Spinal cord (tissue), 10 donors: ENCODE data around the gene SH3PXD2B. TPM values are rescaled to one million over a fixed set of nuclear protein-coding genes. Genes with fewer than 3 reads are reported as not detected.
"Not testable (repeated sequence)": the region's sequence is repeated elsewhere in the genome, so short reads cannot be mapped to it uniquely, and the experiment has no call there.

Source experiments
- DNase-seq, 6 donors: peaks; one replicate each; pipeline versions ENCODE4 v3.0.0 to v3.0.0-alpha.2; 2013 to 2015; ENCODE audit warnings: low spot score in 6 of 6, low read depth in 4 of 6
- H3K27ac ChIP-seq: one replicate; pipeline ENCODE4 v1.5.1; 2013; ENCODE audit warnings: low read depth, low read length, control low read depth
- H3K27me3 ChIP-seq: one replicate; pipeline ENCODE4 v1.6.1; 2013; ENCODE audit warnings: low read length; ENCODE audit not compliant: control insufficient read depth, insufficient read depth
- H3K36me3 ChIP-seq: one replicate; pipeline ENCODE4 v1.6.1; 2013; ENCODE audit warnings: low read length; ENCODE audit not compliant: control insufficient read depth, insufficient read depth
- H3K4me1 ChIP-seq: one replicate; pipeline ENCODE4 v1.6.1; 2013; ENCODE audit warnings: low read length; ENCODE audit not compliant: control insufficient read depth, insufficient read depth
- H3K4me3 ChIP-seq: one replicate; pipeline ENCODE4 v1.5.1; 2013; ENCODE audit warnings: low read depth, low read length, control low read depth
- H3K9me3 ChIP-seq: one replicate; pipeline ENCODE4 v1.6.1; 2013; ENCODE audit warnings: low read length; ENCODE audit not compliant: control insufficient read depth, insufficient read depth
- WGBS: methylation state at CpG from one replicate; pipeline ENCODE4 v1.1.5; 2013; ENCODE audit warnings: missing lambda C conversion rate; ENCODE audit not compliant: insufficient coverage; 5-methylcytosine and 5-hydroxymethylcytosine counted together
- polyA plus RNA-seq, 2 donors: library from polyadenylated mRNA; unstranded; fragments of 120-200 nt; gene quantifications; one replicate each; pipeline ENCODE4 v1.2.1, GENCODE V29; 2013; ENCODE audit not compliant: insufficient read length in 2 of 2
- total RNA-seq, 2 donors: library from RNA; depleted of rRNA in 1 of 2; stranded (reverse); fragments of 120-200 nt in 1 of 2; fragments of >200 nt in 1 of 2; gene quantifications; one replicate each; pipeline versions ENCODE4 v1.2.3 to v1.2.4, GENCODE V29; 2013 to 2014
- donor health status: healthy.

Gene SH3PXD2B
- total and polyA plus RNA-seq, 4 donors = 18.3 to 64.8 (median 42.5) TPM

DNA sequence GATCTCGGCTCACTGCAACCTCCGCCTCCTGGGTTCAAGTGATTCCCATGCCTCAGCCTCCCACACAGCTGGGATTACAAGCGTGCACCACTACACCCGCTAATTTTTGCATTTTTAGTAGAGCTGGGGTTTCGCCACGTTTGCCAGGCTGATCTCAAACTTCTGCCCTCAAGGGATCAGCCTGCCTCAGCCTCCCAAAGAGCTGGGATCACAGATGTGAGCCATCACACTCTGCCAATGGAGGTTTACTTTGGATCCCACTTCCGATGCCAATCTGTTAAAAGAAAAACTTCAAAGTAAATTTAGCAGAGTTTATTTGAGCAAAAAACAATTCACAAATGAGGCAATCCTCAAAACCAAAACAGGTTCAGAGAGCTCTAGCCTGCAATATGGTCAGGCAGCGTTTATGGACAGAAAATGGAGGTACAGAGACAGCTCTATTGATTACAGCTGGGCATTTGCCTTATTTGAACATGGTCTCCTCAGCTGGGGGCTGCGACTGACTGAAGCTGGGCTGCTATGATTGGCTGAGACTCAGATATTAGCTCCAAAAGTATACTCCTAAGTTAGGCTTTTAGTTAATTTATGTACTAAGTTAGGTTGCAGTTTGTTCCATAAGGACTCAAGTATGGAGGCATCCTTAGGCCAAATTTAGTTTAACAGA, 152.1 kb downstream of the SH3PXD2B start:
- Histone ChIP-seq H3K27ac (no peak overlapping the region), H3K36me3 (no peaks in the 10 kb centered on the region), H3K4me1 (no peaks in the 10 kb centered on the region), H3K9me3 (no peaks in the 10 kb centered on the region), H3K4me3 (no peak overlapping the region), H3K27me3 (no peaks in the 10 kb centered on the region)
- DNase-seq = no peak
- WGBS = 79% methylated on average over 8 of the region's 9 CpGs

GRCh38 chr5:172299916-172300439, 154.3 kb downstream of the SH3PXD2B start:
- Histone ChIP-seq H3K27ac (no peak overlapping the region), H3K36me3 (no peaks in the 10 kb centered on the region), H3K27me3 (no peaks in the 10 kb centered on the region), H3K9me3 (no peaks in the 10 kb centered on the region), H3K4me1 (no peaks in the 10 kb centered on the region), H3K4me3 (no peak overlapping the region)
- no CpG with 5 or more reads among the region's 2 CpGs for WGBS
- no peak for DNase-seq

GRCh38 chr5:172294831-172295230, 159.5 kb downstream of the SH3PXD2B start:
- Histone ChIP-seq H3K36me3 (no peaks in the 10 kb centered on the region), H3K27ac (no peak overlapping the region), H3K9me3 (no peaks in the 10 kb centered on the region), H3K4me1 (peaks cover 6% of the 10 kb centered on the region), H3K4me3 (no peak overlapping the region), H3K27me3 (no peaks in the 10 kb centered on the region)
- no peak for DNase-seq

DNA sequence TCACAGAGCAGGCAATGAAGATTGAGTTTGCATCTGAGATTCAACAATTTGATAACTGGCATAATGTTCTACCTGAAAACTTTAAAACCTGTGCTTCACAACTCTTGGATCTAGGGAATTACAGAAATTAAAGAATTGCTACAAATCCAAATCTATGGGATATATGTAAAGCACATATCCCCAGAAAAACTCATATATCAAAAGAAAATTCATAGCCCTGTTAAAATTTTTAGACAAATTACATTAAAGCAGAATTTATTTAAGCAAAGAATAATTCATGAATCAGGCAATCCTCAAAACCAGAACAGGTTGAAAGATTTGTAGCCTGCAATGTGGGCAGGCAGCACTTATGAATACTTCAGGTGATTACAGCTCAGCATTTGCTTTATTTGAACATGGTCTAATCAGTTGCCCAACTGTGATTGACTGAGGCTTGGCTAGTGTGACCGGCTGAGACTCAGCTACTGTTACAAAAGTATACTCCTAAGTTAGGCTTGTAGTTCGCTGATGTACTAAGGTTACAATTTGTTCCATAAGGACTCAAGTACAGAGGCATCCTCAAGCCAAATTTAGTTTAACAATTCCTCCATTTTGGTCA, 160.5 kb downstream of the SH3PXD2B start:
- Histone ChIP-seq H3K4me1 (peaks cover 6% of the 10 kb centered on the region), H3K27me3 (no peaks in the 10 kb centered on the region), H3K4me3 (no peak overlapping the region), H3K36me3 (no peaks in the 10 kb centered on the region), H3K27ac (no peak overlapping the region), H3K9me3 (no peaks in the 10 kb centered on the region)
- DNase-seq = no peak
- WGBS = 80% methylated on average over 1 of the region's 2 CpGs

- H3K27ac ChIP-seq = no peak overlapping the region
- no peak overlapping the region for H3K4me3 ChIP-seq
- H3K36me3 ChIP-seq = no peaks in the 10 kb centered on the region
- no peaks in the 10 kb centered on the region for H3K27me3 ChIP-seq
- no peaks in the 10 kb centered on the region for H3K9me3 ChIP-seq
- H3K4me1 ChIP-seq = peaks cover 6% of the 10 kb centered on the region
- 41% methylated on average over 5 of the region's 5 CpGs for WGBS
- DNase-seq = peak in 4 of 6 donors; percentile 60 to 95 (median 78)
These were observed 161.1 kb downstream of the SH3PXD2B start for GRCh38 chr5:172293054-172293744.

DNA sequence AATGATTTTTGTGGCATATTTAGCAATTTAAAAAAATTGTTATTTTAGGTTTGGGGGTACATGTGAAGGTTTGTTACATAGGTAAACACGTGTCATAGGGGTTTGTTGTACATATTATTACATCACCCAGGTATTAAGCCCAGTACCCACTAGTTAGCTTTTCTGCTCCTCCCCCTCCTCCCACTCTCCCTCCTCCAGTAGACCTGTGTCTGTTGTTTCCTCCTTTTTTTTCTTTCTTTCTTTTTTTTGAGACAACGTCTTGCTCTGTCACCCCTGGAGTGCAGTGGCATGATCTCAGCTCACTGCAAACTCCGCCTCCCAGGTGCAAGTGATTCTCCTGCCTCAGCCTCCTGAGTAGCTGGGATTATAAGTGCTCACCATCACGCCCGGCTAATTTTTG, 162.5 kb downstream of the SH3PXD2B start:
- 13% methylated on average over 1 of the region's 5 CpGs for WGBS
- not testable (repeated sequence) for H3K4me3 ChIP-seq, H3K27me3 ChIP-seq, H3K36me3 ChIP-seq, H3K4me1 ChIP-seq, DNase-seq, H3K9me3 ChIP-seq, H3K27ac ChIP-seq

DNA sequence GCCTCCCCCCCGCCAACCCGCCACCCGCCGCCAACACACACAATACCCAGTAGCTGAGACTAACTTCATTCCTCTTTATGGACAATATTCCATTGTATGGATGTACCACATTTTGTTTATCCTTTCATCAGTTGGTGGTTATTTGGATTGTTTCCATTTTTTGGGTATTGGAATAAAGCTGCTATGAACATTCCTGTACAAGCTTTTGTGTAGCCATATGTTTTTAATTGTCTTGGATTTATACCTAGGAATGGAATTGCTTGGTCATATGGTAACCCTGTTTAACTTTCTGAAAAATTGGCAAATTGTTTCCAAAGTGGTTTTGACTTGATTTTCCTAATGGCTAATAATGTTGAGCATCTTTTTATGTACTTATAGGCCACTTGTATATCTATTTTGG, 165.9 kb downstream of the SH3PXD2B start:
- Histone ChIP-seq H3K9me3 (no peaks in the 10 kb centered on the region), H3K36me3 (no peaks in the 10 kb centered on the region), H3K27me3 (no peaks in the 10 kb centered on the region), H3K4me1 (peaks cover 9% of the 10 kb centered on the region), H3K4me3 (no peak overlapping the region), H3K27ac (no peak overlapping the region)
- DNase-seq = no peak
- no CpG with 5 or more reads among the region's 4 CpGs for WGBS

- not testable (repeated sequence) for H3K9me3 ChIP-seq, H3K36me3 ChIP-seq, H3K4me1 ChIP-seq, H3K27me3 ChIP-seq, DNase-seq, H3K4me3 ChIP-seq, H3K27ac ChIP-seq
- 100% methylated on average over 2 of the region's 3 CpGs for WGBS
These were observed 167.2 kb downstream of the SH3PXD2B start for GRCh38 chr5:172287140-172287539.

DNA sequence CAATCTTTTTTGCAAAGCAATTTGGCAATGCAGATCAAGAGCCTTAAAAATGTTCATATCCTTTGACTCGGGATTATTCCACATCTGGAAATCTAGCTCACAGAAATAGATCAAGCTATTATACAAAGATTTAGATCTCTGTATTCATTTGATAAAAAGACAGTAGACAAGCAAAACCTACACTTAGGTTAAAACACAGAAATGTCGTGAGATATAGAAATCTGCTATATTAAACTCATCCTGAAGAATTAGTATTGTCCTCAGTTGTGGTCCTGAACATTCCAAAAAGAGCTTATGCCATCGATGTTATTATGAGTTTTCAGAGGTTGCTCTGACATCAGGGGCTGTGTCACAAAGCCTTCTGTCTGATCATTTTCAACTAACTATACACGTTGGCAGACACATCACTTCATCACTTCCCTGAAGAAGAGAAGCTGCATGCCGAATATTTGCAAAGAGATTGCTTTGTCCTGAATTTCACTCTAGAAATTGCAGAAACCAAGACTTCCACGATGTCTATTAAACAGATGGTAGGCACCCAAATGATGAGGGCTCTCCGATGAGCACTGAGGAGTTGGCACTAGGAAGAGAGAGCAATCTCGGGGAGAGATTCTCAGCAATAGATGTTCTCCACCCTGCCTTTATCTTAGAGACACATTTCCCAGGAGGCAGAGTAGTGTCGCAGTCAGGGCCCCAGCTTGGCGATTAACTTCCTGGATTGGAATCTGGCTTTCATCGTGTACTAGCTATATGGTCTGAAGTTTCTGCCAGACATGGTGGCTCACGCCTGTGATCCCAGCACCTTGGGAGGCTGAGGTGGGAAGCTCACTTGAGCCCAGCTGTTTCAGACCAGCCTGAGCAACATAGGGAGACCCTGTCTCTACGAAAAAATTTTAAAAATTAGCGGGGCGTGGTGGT, 168.8 kb downstream of the SH3PXD2B start:
- no peaks in the 10 kb centered on the region for H3K27me3 ChIP-seq
- WGBS = 79% methylated on average over 13 of the region's 15 CpGs
- peak in 2 of 6 donors; percentile 23 to 51 for DNase-seq
- no peak overlapping the region for H3K27ac ChIP-seq
- peaks cover 9% of the 10 kb centered on the region for H3K4me1 ChIP-seq
- no peaks in the 10 kb centered on the region for H3K9me3 ChIP-seq
- H3K36me3 ChIP-seq = no peaks in the 10 kb centered on the region
- H3K4me3 ChIP-seq = no peak overlapping the region
